Measurements from ENCODE around the gene EBF3. TPM values are rescaled to one million over a fixed set of nuclear protein-coding genes. Genes with fewer than 3 reads are reported as not detected.

EBF3 gene
- polyA plus RNA-seq, 3 donors = 1.6 to 2.4 (median 2.2) TPM

DNA sequence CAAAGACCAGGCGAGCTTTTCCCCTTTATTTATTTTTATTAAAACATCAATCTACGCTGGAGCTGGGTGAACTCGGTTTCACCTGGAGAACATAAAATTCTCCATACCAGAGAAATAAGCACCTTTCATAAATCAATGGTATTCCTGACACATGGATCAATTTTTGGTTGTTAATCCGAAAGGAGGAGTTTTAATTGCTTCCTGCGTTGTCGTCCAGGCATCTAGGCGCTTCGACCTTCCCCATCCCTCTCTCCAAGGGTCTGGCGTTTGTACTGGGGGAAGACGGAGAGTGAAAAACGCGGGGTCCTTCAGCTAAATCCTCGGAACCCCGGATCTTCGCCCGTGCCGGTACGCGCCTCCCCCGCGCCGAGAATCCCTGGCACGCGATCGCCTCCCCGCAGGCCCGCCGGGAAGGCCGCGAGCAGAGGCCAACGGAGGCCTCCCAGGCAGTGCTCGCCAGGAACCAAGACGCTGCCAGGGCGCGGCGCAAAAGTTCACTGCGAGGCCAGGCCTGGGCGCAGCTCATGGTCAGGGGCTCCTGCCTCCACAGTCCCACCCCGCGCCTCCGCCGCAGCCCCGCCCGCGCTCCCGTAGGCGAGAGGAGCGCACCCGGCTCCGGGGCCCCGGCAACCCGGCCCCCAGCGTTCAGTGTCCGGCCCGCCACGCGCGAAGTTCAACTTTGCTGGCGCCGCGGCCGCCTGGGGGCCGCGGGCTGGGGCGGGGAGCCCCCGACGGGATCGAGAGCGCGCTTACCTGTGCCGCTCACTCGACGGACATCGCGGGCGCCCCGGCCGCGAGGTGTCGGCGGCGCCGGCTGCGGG lies 8.3 kb upstream of the EBF3 start:
- peak in 1 of 11 donors; percentile 11 for DNase-seq (ENCODE audit: extremely low read depth in 1 of 11, low read depth in 9 of 11, low spot score in 4 of 11)

DNA sequence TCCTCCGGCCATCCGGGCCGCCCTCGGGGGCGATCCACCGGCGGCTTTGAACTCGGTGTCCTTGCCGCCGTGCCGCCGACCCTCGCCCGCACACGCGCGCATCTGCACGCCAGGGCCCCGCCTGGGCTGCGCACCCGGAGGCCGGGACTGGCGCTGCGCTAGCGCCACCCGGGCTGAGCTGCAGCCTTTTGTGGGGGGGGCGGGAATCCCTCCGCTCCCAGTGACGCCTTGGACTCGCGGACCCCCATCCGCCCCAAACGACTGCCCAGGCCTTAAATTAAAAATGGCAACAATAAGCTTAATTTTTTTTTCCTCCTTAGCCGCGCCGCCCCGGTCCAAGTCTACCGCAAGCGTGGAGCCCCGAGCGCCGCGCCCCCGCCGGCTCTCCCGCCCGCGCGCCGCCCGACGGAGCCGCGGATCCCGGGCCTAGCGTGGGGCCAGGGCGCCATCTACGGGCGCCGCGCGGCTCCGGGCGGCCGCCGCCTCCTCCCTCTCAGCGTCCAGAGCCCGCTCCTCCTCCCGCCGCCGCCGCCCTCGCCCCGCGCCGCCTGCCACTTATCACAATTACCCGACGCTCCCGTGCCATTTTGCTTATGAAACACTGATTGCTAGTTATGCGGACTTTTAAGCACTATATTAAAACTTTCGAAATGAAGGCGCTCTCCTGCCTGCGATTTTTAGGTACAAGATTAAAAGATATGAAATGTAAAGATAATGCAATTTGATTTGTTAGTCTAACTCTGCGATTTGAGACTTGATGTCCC lies 7.5 kb upstream of the EBF3 start:
- peak in 5 of 11 donors; percentile 38 to 66 (median 63) for DNase-seq (ENCODE audit: extremely low read depth in 1 of 11, low read depth in 9 of 11, low spot score in 4 of 11)

DNA sequence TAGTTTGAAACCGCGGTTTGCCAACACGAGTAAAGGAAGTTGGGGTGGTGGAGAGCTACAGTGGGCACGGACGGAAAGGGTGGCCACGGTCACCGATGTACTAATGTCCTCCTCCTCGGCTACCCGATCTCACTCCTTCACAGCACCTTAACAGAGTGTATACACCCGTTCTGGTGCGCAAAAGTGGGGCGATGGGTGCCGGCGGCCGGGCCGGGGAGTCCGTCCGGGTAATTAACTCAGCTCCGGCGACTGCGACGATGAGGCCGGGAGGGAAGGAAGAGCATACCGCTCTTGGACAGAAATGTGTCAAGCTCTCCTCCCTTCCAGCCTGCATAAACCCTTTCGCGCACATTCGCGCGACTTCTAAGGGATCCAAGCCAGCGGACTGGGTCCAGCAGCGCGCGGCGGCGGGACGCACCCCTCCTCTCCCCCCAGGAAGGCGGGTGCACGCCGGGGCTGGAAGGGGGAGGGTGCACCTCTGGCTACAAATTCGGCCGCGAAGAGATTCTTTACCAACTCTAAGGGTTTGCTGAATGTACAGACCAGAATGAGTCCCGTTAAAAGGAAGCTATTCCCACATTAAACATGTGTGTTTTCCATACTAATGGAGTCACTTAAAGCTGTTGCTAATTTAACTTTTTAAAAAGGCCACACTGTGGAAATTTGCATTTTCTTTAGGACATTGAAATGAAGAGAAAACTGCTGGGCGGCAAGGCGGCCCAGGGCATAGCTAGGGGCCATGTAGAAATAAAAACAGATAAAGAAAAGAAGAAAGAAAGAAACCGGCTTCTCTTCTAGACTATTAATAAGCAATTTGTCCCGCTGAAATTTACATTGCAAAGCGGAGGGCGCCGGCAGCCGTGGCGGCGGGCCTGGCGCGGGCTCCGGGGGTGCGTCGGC lies 6.6 kb upstream of the EBF3 start:
- DNase-seq (ENCODE audit: extremely low read depth in 1 of 11, low read depth in 9 of 11, low spot score in 4 of 11) = no peak

DNA sequence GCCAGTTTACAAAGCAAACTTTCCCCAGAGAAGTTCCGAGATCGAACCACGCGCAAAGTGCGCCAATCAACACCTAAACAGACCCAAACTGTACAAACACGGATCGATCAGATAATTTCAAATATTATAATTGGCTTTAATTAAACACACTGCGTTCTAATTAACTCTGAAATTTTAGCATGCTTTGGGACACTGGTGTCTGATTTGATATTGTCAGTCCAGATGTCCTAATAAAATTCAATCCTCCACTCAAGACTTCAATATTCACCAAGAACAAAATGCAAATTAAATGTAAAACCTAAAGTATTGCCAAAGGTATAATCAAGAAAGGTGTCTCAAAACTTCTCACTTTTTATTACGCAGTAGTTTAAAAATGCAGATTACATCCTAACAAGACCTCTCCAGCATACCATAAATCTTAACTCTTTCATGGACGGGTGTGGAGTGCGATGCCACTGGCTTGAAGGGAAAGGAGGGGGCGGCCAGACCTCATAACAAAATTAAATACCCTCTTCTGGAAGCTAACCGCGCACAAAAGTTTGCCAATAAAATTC lies 5.9 kb upstream of the EBF3 start:
- no peak for DNase-seq (ENCODE audit: extremely low read depth in 1 of 11, low read depth in 9 of 11, low spot score in 4 of 11)

DNA sequence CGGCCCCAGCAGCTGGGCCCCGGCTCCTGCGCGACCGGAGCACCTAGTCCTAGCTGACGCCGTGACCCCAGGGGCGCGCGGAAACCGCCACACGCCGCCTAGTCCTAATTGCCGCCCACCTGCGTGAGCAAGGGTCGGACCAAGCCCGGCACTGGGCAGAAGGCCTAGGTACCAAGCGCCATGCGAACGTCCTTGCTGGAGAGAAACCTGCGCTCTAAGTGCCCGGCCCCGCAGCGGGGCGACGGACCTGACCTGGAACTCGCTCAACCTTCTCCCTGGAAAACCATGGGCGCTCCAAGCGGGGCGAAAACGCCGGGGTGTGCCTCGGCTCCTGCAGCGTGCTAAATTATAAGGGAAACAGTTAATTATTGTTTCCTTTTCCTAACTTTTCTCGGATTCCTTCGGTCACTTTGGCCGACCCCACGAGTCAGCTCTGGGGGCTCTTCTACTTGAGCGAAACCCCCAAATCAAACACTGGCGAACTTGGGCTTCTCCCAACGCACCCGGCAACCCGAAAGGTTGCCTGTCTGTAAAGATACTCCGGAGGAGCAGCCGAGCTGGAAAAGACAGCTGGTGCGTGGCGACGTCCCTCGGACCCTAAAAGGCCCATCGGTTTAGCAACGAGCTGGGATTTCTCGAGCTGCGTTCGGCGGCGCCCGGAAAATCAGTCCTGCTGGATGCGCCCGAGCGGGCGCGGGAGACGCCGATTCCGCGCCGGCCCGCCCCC lies 5.3 kb upstream of the EBF3 start:
- no peak for DNase-seq (ENCODE audit: extremely low read depth in 1 of 11, low read depth in 9 of 11, low spot score in 4 of 11)

DNA sequence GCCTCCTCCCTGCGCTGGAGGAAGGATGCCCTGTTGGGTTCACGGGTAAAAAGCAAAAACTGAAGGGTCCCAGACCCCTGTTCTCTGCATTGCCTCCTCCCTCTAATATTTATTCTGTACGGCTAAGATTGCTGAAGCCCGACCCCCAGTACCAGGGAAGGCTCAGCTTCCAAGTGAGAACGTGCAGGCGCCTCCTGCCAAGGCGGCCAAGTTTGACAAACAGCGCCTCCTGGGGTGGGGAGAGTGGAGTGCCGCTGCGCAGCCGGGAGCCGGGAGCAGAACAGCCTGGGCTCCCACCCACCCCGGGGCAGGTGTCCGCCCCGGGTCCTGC lies 4.7 kb upstream of the EBF3 start:
- DNase-seq (ENCODE audit: extremely low read depth in 1 of 11, low read depth in 9 of 11, low spot score in 4 of 11) = peak in 3 of 11 donors; percentile 69 to 78 (median 73)

DNA sequence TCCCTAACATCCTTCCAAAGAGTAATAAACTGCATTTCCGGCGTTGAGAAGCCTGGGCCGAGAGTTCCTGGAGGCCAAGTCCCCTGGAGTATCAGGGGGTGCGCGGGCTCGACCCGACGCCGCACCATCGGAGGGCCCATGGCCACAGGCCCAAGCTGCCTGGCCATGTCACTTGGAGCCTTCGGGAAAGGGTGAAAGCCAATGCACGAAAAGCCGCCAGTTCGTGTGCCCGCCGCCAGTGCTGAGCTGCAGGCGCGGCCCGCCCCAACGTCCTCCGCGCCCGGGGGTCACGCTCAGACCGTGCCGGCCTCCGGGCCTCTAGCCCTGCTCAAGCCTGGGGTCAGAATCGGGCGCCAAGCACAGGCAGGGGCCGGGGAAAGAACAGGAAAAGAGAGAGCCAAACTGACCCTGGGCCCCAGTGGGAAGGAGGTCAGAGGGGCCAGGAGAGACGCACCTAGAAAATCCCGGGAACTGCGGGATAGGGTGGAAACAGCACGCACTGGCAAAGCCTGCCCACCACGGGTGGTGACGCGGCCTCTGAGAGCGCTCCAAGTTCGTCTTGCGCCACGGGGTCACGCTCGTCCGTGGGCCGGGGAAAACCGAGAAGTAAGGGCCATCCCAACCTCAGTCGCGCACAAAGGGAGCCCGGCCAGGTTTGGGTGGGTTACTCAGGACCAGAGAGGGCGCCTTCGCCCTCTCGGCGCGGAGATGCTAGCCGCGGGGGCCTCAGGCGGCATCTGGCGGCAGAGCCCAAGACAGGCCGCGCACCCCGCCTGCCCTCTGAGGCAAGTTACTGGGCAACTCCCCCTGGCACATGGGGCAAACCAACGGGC lies 4.2 kb upstream of the EBF3 start:
- DNase-seq (ENCODE audit: extremely low read depth in 1 of 11, low read depth in 9 of 11, low spot score in 4 of 11) = no peak

DNA sequence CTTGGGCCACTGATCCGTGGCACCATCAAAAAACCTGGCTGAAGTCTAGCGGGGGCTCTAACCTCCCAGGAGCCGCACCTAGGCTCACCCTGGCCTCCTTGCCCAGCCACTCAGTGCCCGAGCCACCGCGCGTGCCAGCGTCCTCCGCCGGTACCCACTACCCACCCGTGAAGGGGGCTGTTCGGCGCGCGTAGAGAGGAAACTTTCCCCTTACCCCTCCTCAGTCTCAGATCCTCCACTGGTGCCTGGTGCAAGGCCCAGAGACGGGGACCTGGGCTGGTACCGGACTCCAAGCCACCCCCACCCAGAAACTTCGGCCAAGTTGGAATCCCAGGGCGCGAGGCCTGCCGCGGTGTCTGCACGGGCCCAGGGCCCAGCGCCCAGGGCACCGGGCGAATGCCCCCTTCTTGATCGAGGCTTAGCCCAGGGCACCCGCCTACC lies 3.5 kb upstream of the EBF3 start:
- DNase-seq (ENCODE audit: extremely low read depth in 1 of 11, low read depth in 9 of 11, low spot score in 4 of 11) = no peak

DNA sequence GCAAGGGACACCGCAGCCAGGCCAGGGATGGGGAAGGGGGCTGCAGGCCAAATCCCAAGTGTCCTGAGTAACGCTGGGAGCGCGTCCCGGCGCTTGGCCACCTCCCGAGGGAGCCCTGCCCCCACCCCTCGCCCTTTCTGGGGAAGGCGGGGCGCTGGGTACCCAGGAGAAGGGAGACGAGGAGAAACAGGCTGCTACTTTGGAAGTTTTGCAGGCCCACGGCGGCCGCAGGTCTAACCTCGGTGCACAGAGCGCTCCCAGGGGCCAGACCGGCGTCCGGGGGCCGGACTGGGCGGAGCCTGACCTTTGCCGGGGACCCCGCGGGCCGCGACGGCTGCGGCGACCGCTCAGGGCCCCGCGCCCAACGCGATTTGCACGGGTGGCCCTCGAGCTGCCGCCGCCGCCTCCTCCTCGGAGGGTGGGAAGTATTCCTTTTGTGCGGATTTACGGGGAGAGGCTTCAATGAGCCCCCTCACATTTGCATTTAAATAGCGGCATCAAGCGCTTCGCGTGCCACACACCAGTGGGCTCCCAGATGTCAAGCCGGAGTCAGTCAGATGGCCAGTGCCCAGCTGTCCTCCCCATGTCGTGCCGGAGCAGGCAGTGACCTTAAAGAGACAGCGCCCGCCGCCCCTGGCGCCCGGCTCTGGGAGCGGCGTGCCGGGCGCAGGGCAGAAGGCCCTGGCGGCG lies 3.0 kb upstream of the EBF3 start:
- DNase-seq (ENCODE audit: extremely low read depth in 1 of 11, low read depth in 9 of 11, low spot score in 4 of 11) = no peak

DNA sequence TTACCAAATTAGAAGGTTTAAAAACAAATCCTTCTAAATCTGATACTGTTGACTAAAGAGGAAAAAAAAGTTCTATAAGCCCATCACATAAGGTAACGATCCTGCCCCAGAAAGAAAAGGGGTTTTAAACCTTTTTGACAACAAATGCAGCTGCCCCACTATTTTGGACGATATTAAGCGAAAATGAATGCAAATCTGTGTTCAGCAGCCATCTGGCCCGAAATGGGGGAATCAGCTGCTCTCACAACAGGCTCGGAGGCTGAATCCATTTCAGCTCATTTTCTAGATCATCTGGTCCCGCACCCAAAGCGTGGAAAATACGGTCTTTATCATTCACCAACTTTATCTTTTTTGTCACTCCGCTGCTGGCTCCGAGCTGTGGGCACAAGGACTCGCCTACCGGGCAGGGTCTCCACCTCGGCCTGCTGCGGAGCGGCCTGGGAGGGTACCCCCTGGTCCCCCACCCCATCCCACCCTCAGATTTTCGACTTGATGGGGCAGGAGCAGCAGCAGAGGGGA lies 2.4 kb upstream of the EBF3 start:
- DNase-seq (ENCODE audit: extremely low read depth in 1 of 11, low read depth in 9 of 11, low spot score in 4 of 11) = no peak

DNA sequence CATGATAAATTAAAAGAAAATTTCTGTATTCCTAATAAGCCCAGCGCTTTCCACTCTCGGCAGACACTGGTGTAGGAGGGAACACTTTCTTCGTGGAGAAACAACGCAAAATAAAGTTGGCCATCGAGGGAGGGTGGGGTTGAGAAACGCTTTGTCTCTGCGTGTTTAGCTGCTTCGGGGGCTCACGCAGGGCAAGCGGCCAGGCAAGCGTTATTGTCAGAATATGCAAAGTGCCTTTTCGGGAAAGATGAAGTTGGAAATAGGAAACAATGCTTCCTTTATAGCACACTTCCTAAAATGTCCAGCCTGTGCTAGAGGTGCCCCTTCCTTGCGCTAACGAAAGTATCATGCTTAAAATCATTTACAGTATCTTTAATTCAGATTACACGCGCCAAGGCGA lies 1.9 kb upstream of the EBF3 start:
- no peak for DNase-seq (ENCODE audit: extremely low read depth in 1 of 11, low read depth in 9 of 11, low spot score in 4 of 11)

DNA sequence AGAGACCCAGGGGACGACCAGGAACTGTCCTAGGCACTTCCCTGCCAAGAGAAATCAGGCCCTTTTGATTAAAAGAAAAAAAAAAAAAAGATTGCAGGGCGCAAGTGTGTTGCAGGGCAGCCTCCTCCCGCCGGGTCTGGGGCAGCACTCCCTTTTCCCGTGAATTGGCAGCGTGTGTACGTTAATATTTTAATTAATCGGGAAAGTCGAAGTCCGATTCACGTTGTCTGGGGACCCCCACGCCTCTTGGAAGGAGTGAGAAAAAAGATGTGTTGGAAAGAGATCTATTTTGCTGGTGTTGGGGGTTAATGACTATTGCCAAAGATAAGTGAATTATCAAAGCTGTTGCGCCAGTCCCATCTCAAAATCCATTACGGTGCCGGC lies 1.3 kb upstream of the EBF3 start:
- DNase-seq (ENCODE audit: extremely low read depth in 1 of 11, low read depth in 9 of 11, low spot score in 4 of 11) = no peak

DNA sequence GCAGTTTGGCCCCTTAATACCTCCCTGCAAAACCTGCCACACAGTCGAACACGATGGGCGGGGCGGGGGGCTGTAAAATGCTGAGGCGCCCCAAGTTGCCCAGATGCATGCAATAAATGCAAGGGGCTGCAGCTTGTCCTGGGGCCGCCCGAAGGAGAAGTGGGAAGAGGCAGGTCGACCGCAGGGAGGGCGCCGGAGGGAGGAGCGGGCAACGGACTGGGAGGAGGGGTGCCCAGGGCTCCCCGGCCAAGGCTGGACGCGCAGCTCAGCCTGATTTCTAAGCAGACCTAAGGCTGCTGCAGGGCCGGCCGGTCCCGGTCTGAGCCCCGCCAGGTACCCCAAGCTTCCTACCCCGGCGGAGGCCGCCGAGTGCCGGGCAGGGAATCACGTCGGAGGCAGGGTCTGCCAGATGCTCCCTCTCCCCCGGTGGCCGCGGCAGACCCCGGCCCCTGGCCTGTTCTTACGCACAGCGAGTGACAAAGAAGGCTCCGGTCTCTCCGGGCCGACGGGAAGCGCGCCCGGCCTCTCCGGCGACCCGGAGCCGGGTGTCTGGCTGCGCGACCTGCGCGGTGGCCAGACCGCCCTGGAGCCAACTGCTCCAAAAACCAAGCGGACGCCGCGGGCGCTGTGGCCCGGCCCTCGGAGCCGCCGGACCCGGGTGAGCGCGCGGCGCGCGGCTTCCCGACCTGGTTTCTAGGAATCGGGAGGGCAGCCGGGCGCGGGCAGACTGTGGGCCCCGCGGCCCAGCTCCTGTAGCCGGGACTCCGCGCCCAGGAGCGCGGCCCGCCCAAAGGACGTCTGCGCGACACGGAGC lies 744 bp upstream of the EBF3 start:
- DNase-seq (ENCODE audit: extremely low read depth in 1 of 11, low read depth in 9 of 11, low spot score in 4 of 11) = no peak

DNA sequence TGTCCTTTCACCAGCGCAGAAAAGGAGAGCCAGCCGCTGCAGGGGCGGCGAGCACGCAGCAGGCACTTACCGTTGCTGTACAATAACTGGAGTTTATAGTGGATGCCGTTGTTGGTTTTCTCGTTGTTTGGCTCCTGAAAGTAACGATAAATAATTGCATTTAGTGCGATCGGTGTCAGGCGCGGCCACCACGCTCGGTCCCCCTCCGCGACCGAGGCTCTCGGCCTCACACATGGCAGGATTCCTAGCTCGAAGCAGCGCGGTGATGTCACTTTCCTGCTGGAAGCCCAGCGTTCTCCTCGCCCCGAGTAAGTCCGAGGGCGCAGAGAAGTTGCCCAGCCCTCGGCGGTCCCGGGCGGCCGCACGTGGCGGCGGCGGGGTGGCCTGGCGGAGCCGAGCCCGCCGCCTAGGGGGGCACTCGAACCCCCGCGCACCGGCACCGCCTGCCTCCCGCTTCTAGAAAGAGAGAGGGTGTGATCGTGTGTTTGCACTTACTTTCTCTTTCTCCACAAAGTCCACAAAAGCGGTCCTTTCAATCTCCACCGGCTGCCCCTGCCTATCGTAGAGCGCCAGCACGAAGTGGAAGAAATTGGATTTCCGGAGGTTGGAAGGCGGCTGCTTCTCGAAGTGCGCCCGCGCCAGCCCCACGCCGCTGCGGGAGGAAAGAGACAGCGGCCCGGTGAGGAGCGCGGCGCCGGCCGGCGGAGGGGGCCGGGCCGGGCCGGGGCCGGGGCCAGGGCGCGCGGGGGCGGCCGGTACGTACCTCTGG lies 1.0 kb downstream of the EBF3 start:
- DNase-seq (ENCODE audit: extremely low read depth in 1 of 11, low read depth in 9 of 11, low spot score in 4 of 11) = no peak

DNA sequence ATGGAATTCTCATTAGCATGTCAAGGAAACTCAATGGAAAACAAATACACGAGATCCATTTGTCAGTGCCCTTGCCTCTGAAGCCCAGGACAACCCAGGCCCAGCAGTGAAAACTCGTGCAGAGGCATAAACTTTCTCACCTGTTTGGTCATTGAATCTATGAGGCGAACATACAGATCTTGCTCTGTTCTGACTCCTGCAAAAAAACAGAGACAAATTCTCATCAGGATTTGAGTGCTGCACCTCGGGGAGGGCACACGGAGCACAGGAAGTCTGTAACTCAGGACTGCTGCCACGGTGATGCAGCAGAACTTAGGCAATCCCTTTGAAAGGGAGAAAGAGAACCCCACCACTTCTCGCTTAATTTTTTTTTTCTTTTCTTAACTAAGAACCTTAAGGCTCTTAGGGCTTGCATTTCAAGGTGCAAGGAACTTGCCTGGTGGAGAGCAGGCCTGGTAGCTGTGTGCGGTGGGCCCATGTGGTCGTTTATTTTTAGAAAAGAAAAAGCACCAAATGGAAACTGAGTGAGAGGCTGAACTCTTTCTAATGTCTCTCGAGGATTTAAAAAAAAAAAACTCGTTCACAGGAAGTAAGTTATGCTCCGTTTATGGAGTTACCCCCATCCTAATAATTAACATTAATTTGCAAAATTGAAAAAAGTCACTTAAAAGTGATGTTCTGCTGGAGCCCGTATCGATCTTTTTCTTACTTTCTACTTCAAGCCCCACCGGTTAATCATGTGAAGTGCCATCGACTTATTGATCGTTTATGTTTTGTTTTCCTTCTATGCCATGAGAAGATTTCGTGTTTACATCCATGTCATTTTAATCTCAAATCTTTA lies 1.8 kb downstream of the EBF3 start:
- DNase-seq (ENCODE audit: extremely low read depth in 1 of 11, low read depth in 9 of 11, low spot score in 4 of 11) = no peak
